NCI-H2196 treated with DMSO at 0.1 percent for 48 hours (cell line): Measurements from ENCODE around the gene JADE3.

Source experiments
- DNase-seq: peaks from one replicate; lab custom pipeline; 2025; ENCODE audit not compliant: unreplicated experiment; lab: John Stamatoyannopoulos, UW

JADE3 gene

GRCh38 chrX:46912098-46912602 is at the start of gene JADE3:
Gene JADE3, plus strand, starts transcription at chrX:46912421. Its CDS starts 72,474 bp downstream, at chrX:46984895.
- DNase-seq = peak; percentile 45

GRCh38 chrX:46863072-46863471 is 49.1 kb upstream of the JADE3 start:
- DNase-seq = no peak

GRCh38 chrX:46864606-46865005 is 47.6 kb upstream of the JADE3 start:
- DNase-seq = no peak

- no peak for DNase-seq
Measured at GRCh38 chrX:46865281-46865680, 46.9 kb upstream of the JADE3 start.

GRCh38 chrX:46866726-46867125 is 45.5 kb upstream of the JADE3 start:
- DNase-seq = no peak

GRCh38 chrX:46873746-46874145 is 38.5 kb upstream of the JADE3 start:
- no peak for DNase-seq

- no peak for DNase-seq
Measured at GRCh38 chrX:46876901-46877300, 35.3 kb upstream of the JADE3 start.

- no peak for DNase-seq
Measured at GRCh38 chrX:46882266-46882665, 30.0 kb upstream of the JADE3 start.

GRCh38 chrX:46884799-46885198 is 27.4 kb upstream of the JADE3 start:
- no peak for DNase-seq

- no peak for DNase-seq
Measured at GRCh38 chrX:46898207-46898606, 14.0 kb upstream of the JADE3 start.

GRCh38 chrX:46903458-46904242 is 8.6 kb upstream of the JADE3 start:
- peak; percentile 54 for DNase-seq

GRCh38 chrX:46904626-46905025 is 7.6 kb upstream of the JADE3 start:
- DNase-seq = no peak

- no peak for DNase-seq
Measured at GRCh38 chrX:46910415-46910814, 1.8 kb upstream of the JADE3 start.

- DNase-seq = peak; percentile 0
Measured at GRCh38 chrX:46912603-46913491, 626 bp downstream of the JADE3 start.

GRCh38 chrX:46913667-46914066 is 1.4 kb downstream of the JADE3 start:
- DNase-seq = no peak

GRCh38 chrX:46916273-46916672 is 4.1 kb downstream of the JADE3 start:
- no peak for DNase-seq

- no peak for DNase-seq
Measured at GRCh38 chrX:46917622-46918021, 5.4 kb downstream of the JADE3 start.

GRCh38 chrX:46918434-46918833 is 6.2 kb downstream of the JADE3 start:
- no peak for DNase-seq

GRCh38 chrX:46920235-46920634 is 8.0 kb downstream of the JADE3 start:
- no peak for DNase-seq

- no peak for DNase-seq
Measured at GRCh38 chrX:46922611-46923010, 10.4 kb downstream of the JADE3 start.

- DNase-seq = no peak
Measured at GRCh38 chrX:46927718-46928117, 15.5 kb downstream of the JADE3 start.
